GM06990 (cell line): ENCODE data around the gene IRF7.

Experiments used
- DNase-seq: peaks from one replicate; pipeline ENCODE4 v3.0.0-alpha.2; 2011; ENCODE audit not compliant: insufficient read length; ENCODE audit errors: extremely low read depth
- H3K27me3 ChIP-seq: replicated peaks from 2 replicates; pipeline ENCODE4 v1.6.0; 2011; ENCODE audit warnings: low read length; ENCODE audit not compliant: control insufficient read depth, insufficient read depth
- H3K36me3 ChIP-seq: 2 replicates; pipeline ENCODE4 v1.5.1; 2011; ENCODE audit warnings: low read length; ENCODE audit not compliant: control insufficient read depth, insufficient read depth
- H3K4me3 ChIP-seq: replicated peaks from 2 replicates; pipeline ENCODE4 v1.5.1; 2011; ENCODE audit warnings: low read depth, mild to moderate bottlenecking, control low read depth, low read length
- CTCF ChIP-seq: IDR thresholded peaks from 2 replicates; pipeline ENCODE4 v1.5.1; 2011; ENCODE audit warnings: low read length, control low read depth, mild to moderate bottlenecking, inconsistent platforms; ENCODE audit not compliant: insufficient read depth, poor library complexity, severe bottlenecking

The IRF7 gene

GRCh38 chr11:615504-616319 is at the start of gene IRF7:
TSS of gene IRF7 (minus strand) at chr11:615950. CDS start at chr11:615364, 586 bp downstream.
- peak within 1 kb of the TSS; percentile 100 for H3K4me3 ChIP-seq
- peak; percentile 97 for DNase-seq
- H3K27me3 ChIP-seq, result no peaks in the 10 kb centered on the region
- peaks cover 31% of the 10 kb centered on the region for H3K36me3 ChIP-seq
- no peak for TF ChIP-seq CTCF

- peaks cover 10% of the 10 kb centered on the region for H3K36me3 ChIP-seq
- no peak overlapping the region for H3K4me3 ChIP-seq
- no peak for DNase-seq
- TF ChIP-seq CTCF, result no peak
- no peaks in the 10 kb centered on the region for H3K27me3 ChIP-seq
Observed at GRCh38 chr11:665062-665703, 49.4 kb upstream of the IRF7 start.

- H3K27me3 ChIP-seq, result no peaks in the 10 kb centered on the region
- peaks cover 14% of the 10 kb centered on the region for H3K36me3 ChIP-seq
- H3K4me3 ChIP-seq, result no peak overlapping the region
- TF ChIP-seq CTCF, result peak; percentile 86
- DNase-seq, result no peak
Observed at GRCh38 chr11:662689-663274, 47.0 kb upstream of the IRF7 start.

GRCh38 chr11:660681-661444 is 45.1 kb upstream of the IRF7 start:
- peaks cover 12% of the 10 kb centered on the region for H3K36me3 ChIP-seq
- TF ChIP-seq CTCF, result no peak
- DNase-seq, result no peak
- no peaks in the 10 kb centered on the region for H3K27me3 ChIP-seq
- no peak overlapping the region for H3K4me3 ChIP-seq

GRCh38 chr11:660281-660680 is 44.5 kb upstream of the IRF7 start:
- H3K36me3 ChIP-seq, result peaks cover 10% of the 10 kb centered on the region

More at GRCh38 chr11:660281-660680, 44.5 kb upstream of the IRF7 start:
- no peak for DNase-seq
- Histone ChIP-seq H3K4me3 (no peak overlapping the region), H3K27me3 (no peaks in the 10 kb centered on the region)
- no peak for TF ChIP-seq CTCF
